OCI-LY1 (cell line): Measurements from ENCODE around the gene SLC35F6.

ENCODE experiments used
- H2AFZ ChIP-seq: fragments of 200-600 bp; sonication (generic), shearing (Covaris generic); 2 replicates; pipeline ENCODE4 v1.6.0; 2014; ENCODE audit warnings: antibody characterized with exemption, mild to moderate bottlenecking, low read length
- H3F3A ChIP-seq: fragments of 200-600 bp; sonication (generic), shearing (Covaris generic); 2 replicates; pipeline ENCODE4 v1.6.0; 2014; ENCODE audit warnings: mild to moderate bottlenecking, antibody characterized with exemption, low read length, moderate library complexity; ENCODE audit not compliant: insufficient read depth
- H3K27ac ChIP-seq: fragments of 200-600 bp; sonication (generic); 2 replicates; pipeline ENCODE4 v1.5.1; 2014; ENCODE audit warnings: low read length, mixed run types, mild to moderate bottlenecking, low read depth; ENCODE audit not compliant: poor library complexity, severe bottlenecking
- H3K27me3 ChIP-seq: fragments of 200-600 bp; sonication (generic); 2 replicates; pipeline ENCODE4 v1.6.0; 2014; ENCODE audit warnings: antibody characterized with exemption, mild to moderate bottlenecking, low read length, moderate library complexity; ENCODE audit not compliant: insufficient read depth
- H3K36me3 ChIP-seq: fragments of 200-600 bp; sonication (generic); 2 replicates; pipeline ENCODE4 v1.6.1; 2014; ENCODE audit warnings: mild to moderate bottlenecking, antibody characterized with exemption, low read length, moderate library complexity, mixed read lengths; ENCODE audit not compliant: insufficient read depth
- H3K4me1 ChIP-seq: fragments of 200-600 bp; sonication (generic); 2 replicates; pipeline ENCODE4 v1.5.1; 2014; ENCODE audit warnings: mild to moderate bottlenecking, low read length, moderate library complexity; ENCODE audit not compliant: insufficient read depth, severe bottlenecking
- H3K4me2 ChIP-seq: fragments of 200-600 bp; sonication (generic), shearing (Covaris generic); 2 replicates; pipeline ENCODE4 v1.6.1; 2014; ENCODE audit warnings: low read length
- H3K4me3 ChIP-seq: fragments of 200-600 bp; sonication (generic); 2 replicates; pipeline ENCODE4 v1.5.1; 2014; ENCODE audit warnings: low read length, low read depth, mild to moderate bottlenecking, mixed read lengths; ENCODE audit not compliant: poor library complexity, severe bottlenecking
- H3K79me2 ChIP-seq: fragments of 200-600 bp; shearing (Covaris generic); 2 replicates; pipeline ENCODE4 v1.6.1; 2016; ENCODE audit warnings: mixed run types, low read length, mixed read lengths; ENCODE audit not compliant: insufficient read depth
- H3K9ac ChIP-seq: fragments of 200-600 bp; sonication (generic), shearing (Covaris generic); 2 replicates; pipeline ENCODE4 v1.6.1; 2014; ENCODE audit warnings: mild to moderate bottlenecking, low read length, mixed read lengths
- H3K9me2 ChIP-seq: fragments of 200-600 bp; sonication (generic), shearing (Covaris generic); 2 replicates; pipeline ENCODE4 v1.6.1; 2014; ENCODE audit warnings: low read depth, mild to moderate bottlenecking, low read length, mixed read lengths
- H3K9me3 ChIP-seq: fragments of 200-600 bp; shearing (Covaris generic); 2 replicates; pipeline ENCODE4 v1.6.1; 2014; ENCODE audit warnings: low read length, mixed read lengths
- H4K20me1 ChIP-seq: fragments of 200-600 bp; sonication (generic), shearing (Covaris generic); 2 replicates; pipeline ENCODE4 v1.6.0; 2016; ENCODE audit warnings: mild to moderate bottlenecking, low read length; ENCODE audit not compliant: insufficient read depth
- CTCF ChIP-seq: fragments of 200-600 bp; sonication (generic), shearing (Covaris generic); IDR thresholded peaks from 2 replicates; pipeline ENCODE4 v1.5.1; 2017; ENCODE audit warnings: mild to moderate bottlenecking, antibody characterized with exemption, low read length, moderate library complexity, mixed read lengths
- EZH2 ChIP-seq: fragments of 200-600 bp; sonication (generic), shearing (Covaris generic); IDR thresholded peaks from 2 replicates; pipeline ENCODE4 v1.8.0; 2017; ENCODE audit warnings: borderline replicate concordance, mixed run types, mild to moderate bottlenecking, antibody characterized with exemption, low read length, moderate library complexity, mixed read lengths

Gene SLC35F6

DNA sequence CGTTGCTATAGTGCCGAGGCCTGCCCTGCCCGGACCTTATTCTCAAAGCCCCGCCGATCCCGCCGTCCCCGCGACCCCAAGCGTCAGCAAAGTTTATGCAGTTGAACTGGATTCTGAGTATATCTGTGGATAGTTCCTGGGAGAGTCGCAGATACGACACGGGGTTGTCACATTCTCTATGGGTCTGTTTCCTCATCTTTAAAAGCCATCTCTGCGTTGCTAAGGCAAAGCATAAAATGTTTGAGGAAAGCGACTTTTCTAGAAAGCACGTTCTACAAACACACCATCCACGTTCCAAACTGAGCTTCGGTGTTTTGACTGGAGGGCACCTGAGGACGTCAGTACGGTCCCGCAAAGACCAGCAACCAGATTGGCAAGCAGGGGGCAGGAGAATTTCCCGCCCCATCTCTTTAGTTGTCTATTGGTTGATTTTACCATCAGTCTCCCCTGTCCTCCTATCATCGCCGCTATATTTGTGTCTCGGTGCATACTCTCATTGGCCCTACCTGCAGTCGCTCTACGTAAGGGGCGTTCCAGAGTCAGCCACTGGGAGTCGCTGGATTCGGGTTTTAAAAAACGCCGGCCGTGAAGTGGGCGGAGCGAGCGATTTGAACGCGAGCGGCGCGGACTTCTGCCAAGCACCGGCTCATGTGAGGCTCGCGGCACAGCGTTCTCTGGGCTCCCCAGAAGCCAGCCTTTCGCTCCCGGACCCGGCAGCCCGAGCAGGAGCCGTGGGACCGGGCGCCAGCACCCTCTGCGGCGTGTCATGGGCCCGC, 21.5 kb downstream of the SLC35F6 start, which contains the start of gene CENPA:
Gene CENPA, plus strand, starts transcription at position 626 of the 776 bp plus-strand sequence. Its CDS starts 141 bp downstream, at position 767.
- peaks cover 5% of the 10 kb centered on the region; the same call in 1 of the 2 replicates for H3K9me3 ChIP-seq
- H3K9me2 ChIP-seq: no peaks in the 10 kb centered on the region
- no peak within 1 kb of the TSS for H2AFZ ChIP-seq
- H3K9ac ChIP-seq: peak within 1 kb of the TSS; percentile 79
- peaks cover 41% of the 10 kb centered on the region for H3K36me3 ChIP-seq
- H3K4me3 ChIP-seq: peak within 1 kb of the TSS; percentile 75
- no peaks in the 10 kb centered on the region for H3F3A ChIP-seq
- H4K20me1 ChIP-seq: no peaks in the 10 kb centered on the region
- no peaks in the 10 kb centered on the region for H3K27me3 ChIP-seq
- no peak for TF ChIP-seq CTCF
- TF ChIP-seq EZH2: no peak
- H3K4me2 ChIP-seq: peak within 1 kb of the TSS; percentile 69
- peaks cover 14% of the 10 kb centered on the region for H3K4me1 ChIP-seq
- H3K27ac ChIP-seq: peak within 1 kb of the TSS; percentile 42
- H3K79me2 ChIP-seq: peaks cover 38% of the 10 kb centered on the region

DNA sequence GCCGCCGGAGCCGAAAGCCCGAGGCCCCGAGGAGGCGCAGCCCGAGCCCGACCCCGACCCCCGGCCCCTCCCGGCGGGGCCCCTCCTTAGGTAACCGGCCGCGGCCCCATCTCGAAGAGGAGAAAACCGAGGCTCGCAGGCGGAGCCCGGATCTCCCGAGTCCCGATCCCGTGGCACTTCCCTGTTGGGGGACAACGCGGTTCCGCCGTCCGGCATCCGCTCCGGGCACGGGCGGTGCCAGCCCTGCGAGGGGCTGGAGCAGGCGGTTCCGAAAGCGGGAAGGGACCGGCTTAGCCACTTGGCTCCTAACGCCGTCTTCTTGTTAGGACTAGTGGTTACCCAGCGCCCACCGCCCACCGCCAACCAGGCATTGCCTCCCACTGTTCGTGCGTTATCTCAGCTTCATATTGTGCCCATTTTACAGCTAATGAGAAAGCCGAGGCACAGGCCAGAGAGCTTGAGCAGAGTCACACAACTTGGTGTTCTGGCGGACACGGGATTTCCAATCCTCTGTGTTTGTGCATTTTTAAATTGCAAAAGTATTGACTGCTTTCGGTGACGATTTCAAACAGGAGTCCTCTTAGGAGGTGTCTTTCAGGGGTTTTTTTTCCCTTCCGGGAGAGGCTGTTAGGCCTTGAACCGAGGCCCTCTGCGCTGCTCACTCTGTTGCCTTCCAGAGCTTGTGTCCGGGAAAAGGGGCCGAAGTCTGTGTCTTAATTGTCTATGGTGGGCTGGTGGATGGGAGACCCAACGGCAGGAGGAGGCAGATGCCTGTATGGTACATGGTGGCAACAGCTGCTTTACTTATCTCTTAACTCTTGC, 22.3 kb downstream of the SLC35F6 start:
- Histone ChIP-seq H3K4me3 (peak overlapping the region; percentile 75), H3K4me1 (peaks cover 14% of the 10 kb centered on the region), H3K9ac (peak overlapping the region; percentile 79), H3K79me2 (peaks cover 46% of the 10 kb centered on the region), H3K9me2 (no peaks in the 10 kb centered on the region), H3K27ac (peak overlapping the region; percentile 42), H3K9me3 (peaks cover 11% of the 10 kb centered on the region), H3K4me2 (peak overlapping the region; percentile 69), H3K36me3 (peaks cover 41% of the 10 kb centered on the region), H3F3A (no peaks in the 10 kb centered on the region), H3K27me3 (no peaks in the 10 kb centered on the region), H2AFZ (no peak overlapping the region), H4K20me1 (no peaks in the 10 kb centered on the region)
- TF ChIP-seq EZH2 (no peak), CTCF (no peak)

DNA sequence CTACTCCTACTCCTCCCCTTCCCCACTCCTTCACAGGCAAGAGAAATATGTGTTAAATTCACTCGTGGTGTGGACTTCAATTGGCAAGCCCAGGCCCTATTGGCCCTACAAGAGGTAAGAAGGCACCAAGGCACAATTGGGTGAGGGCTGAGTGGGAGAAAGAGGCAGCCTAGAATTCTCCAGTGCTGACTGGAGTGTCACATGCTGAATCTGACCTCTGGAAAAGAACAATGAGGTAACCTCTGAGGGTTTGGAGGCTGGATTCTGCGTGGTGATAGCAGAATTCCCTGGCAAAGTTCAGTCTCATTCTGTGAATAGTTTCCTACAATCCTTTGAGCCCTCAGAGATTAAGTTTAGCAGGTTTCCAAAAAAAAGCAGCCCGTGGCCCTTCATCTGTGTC, 28.6 kb downstream of the SLC35F6 start:
- Histone ChIP-seq H2AFZ (no peak overlapping the region), H3K4me1 (peaks cover under 1% of the 10 kb centered on the region), H3F3A (no peaks in the 10 kb centered on the region), H3K79me2 (peaks cover 35% of the 10 kb centered on the region), H3K27me3 (no peaks in the 10 kb centered on the region), H3K9me2 (no peaks in the 10 kb centered on the region), H3K27ac (no peak overlapping the region), H3K36me3 (peaks cover 85% of the 10 kb centered on the region), H4K20me1 (no peaks in the 10 kb centered on the region), H3K4me2 (no peak overlapping the region), H3K4me3 (no peak overlapping the region), H3K9me3 (peaks cover 11% of the 10 kb centered on the region), H3K9ac (no peak overlapping the region)
- TF ChIP-seq CTCF (no peak), EZH2 (no peak)
